ENCODE measurements around the gene PABPC4L.
A peak's percentile ranks its signal among the peaks of the same experiment; 100 is the strongest.
"Not testable (repeated sequence)": the region's sequence is repeated elsewhere in the genome, so short reads cannot be mapped to it uniquely, and the experiment has no call there.

Gene PABPC4L

GRCh38 chr4:134201216-134202161, at the start of gene PABPC4L:
Gene PABPC4L (minus strand): TSS chr4:134201789. CDS start chr4:134201019, 770 bp downstream.
- H3K4me3 ChIP-seq, result peak within 1 kb of the TSS; percentile 22 to 55 (median 45)
- peak within 1 kb of the TSS in 17 of 21 experiments; percentile 3 to 75 (median 66) for H3K27ac ChIP-seq

- Histone ChIP-seq H3K27ac (no peak overlapping the region), H3K4me3 (no peak overlapping the region)
These were observed 49.7 kb upstream of the PABPC4L start for GRCh38 chr4:134251322-134251721.

- H3K4me3 ChIP-seq, result no peak overlapping the region
- H3K27ac ChIP-seq, result no peak overlapping the region
These were observed 42.4 kb upstream of the PABPC4L start for GRCh38 chr4:134243742-134244713.

GRCh38 chr4:134219043-134219442, 17.5 kb upstream of the PABPC4L start:
- Histone ChIP-seq H3K27ac (no peak overlapping the region), H3K4me3 (no peak overlapping the region)

- Histone ChIP-seq H3K27ac (no peak overlapping the region), H3K4me3 (no peak overlapping the region)
These were observed 14.8 kb upstream of the PABPC4L start for GRCh38 chr4:134216411-134216810.

GRCh38 chr4:134215620-134216344, 14.2 kb upstream of the PABPC4L start:
- Histone ChIP-seq H3K27ac (no peak overlapping the region), H3K4me3 (no peak overlapping the region)

GRCh38 chr4:134207955-134208354, 6.4 kb upstream of the PABPC4L start:
- not testable (repeated sequence) for H3K27ac ChIP-seq, H3K4me3 ChIP-seq

GRCh38 chr4:134202166-134202956, 772 bp upstream of the PABPC4L start:
- Histone ChIP-seq H3K4me3 (peak overlapping the region in 3 of 7 experiments; percentile 38 to 55 (median 48)), H3K27ac (no peak overlapping the region)

- Histone ChIP-seq H3K4me3 (peak overlapping the region in 5 of 7 experiments; percentile 38 to 55 (median 48)), H3K27ac (peak overlapping the region in 11 of 21 experiments; percentile 3 to 75 (median 69))
These were observed 776 bp downstream of the PABPC4L start for GRCh38 chr4:134200811-134201215.

GRCh38 chr4:134189949-134190348, 11.6 kb downstream of the PABPC4L start:
- Histone ChIP-seq H3K27ac (no peak overlapping the region), H3K4me3 (no peak overlapping the region)

- Histone ChIP-seq H3K4me3 (no peak overlapping the region), H3K27ac (no peak overlapping the region)
These were observed 12.1 kb downstream of the PABPC4L start for GRCh38 chr4:134189480-134189879.

- Histone ChIP-seq H3K27ac (no peak overlapping the region), H3K4me3 (no peak overlapping the region)
These were observed 22.9 kb downstream of the PABPC4L start for GRCh38 chr4:134178706-134179105.

- Histone ChIP-seq H3K27ac (no peak overlapping the region), H3K4me3 (no peak overlapping the region)
These were observed 27.3 kb downstream of the PABPC4L start for GRCh38 chr4:134174271-134174670.

- Histone ChIP-seq H3K4me3 (no peak overlapping the region), H3K27ac (no peak overlapping the region)
These were observed 41.4 kb downstream of the PABPC4L start for GRCh38 chr4:134160211-134160610.

- no peak overlapping the region for H3K4me3 ChIP-seq
- H3K27ac ChIP-seq, result no peak overlapping the region
These were observed 47.5 kb downstream of the PABPC4L start for GRCh38 chr4:134154097-134154496.

- no peak overlapping the region for H3K4me3 ChIP-seq
These were observed 53.6 kb downstream of the PABPC4L start for GRCh38 chr4:134147941-134148340.

More at GRCh38 chr4:134147941-134148340, 53.6 kb downstream of the PABPC4L start:
- no peak overlapping the region for H3K27ac ChIP-seq

Measured in skin epidermis (tissue), 12 donors.